GM12891 (cell line): ENCODE results near the gene FAM171A2.
A peak's percentile ranks its signal among the peaks of the same experiment; 100 is the strongest.

Experiments
- DNase-seq: peaks from one replicate; pipeline ENCODE4 v3.0.0; 2011; ENCODE audit warnings: low spot score; ENCODE audit not compliant: insufficient read length
- FAIRE-seq: peaks from 2 replicates; lab custom pipeline; 2011; peaks lifted over from hg19 to GRCh38; lab: Jason Lieb, UNC
- PAX5 ChIP-seq: IDR thresholded peaks from 2 replicates; pipeline ENCODE4 v1.6.1; 2011; ENCODE audit warnings: low read length, moderate library complexity, mild to moderate bottlenecking; ENCODE audit not compliant: insufficient read depth, severe bottlenecking
- POLR2A ChIP-seq: IDR thresholded peaks from 2 replicates; pipeline ENCODE4 v1.6.1; 2011; ENCODE audit warnings: low read depth, low read length, control low read depth
- POLR2AphosphoS5 ChIP-seq: IDR thresholded peaks from 2 replicates; pipeline ENCODE4 v1.6.1; 2011; ENCODE audit warnings: low read depth, low read length, control low read depth
- POU2F2 ChIP-seq: IDR thresholded peaks from 2 replicates; pipeline ENCODE4 v1.6.1; 2011; ENCODE audit warnings: low read depth, mild to moderate bottlenecking, control low read depth, low read length, moderate library complexity
- SPI1 ChIP-seq: IDR thresholded peaks from 2 replicates; pipeline ENCODE4 v1.6.1; 2011; ENCODE audit warnings: low read depth, low read length, control low read depth
- TAF1 ChIP-seq: IDR thresholded peaks from 2 replicates; pipeline ENCODE4 v1.6.1; 2011; ENCODE audit warnings: low read depth, low read length, control low read depth

The FAM171A2 gene

GRCh38 chr17:44321246-44322120, 42.2 kb downstream of the FAM171A2 start:
- TF ChIP-seq SPI1 (no peak), POLR2A (no peak), PAX5 (no peak), TAF1 (no peak), POLR2AphosphoS5 (no peak), POU2F2 (no peak)
- FAIRE-seq = no peak
- DNase-seq = no peak

- FAIRE-seq (no peak), DNase-seq (no peak)
- TF ChIP-seq SPI1 (no peak), POU2F2 (no peak), POLR2AphosphoS5 (no peak), PAX5 (no peak), TAF1 (no peak), POLR2A (no peak)
Measured at GRCh38 chr17:44320066-44320465, 43.6 kb downstream of the FAM171A2 start.

- DNase-seq (no peak), FAIRE-seq (no peak)
Measured at GRCh38 chr17:44318077-44318892, 45.4 kb downstream of the FAM171A2 start.

GRCh38 chr17:44317545-44317944, 46.1 kb downstream of the FAM171A2 start:
- no peak for DNase-seq
- TF ChIP-seq POLR2AphosphoS5 (no peak), SPI1 (no peak), TAF1 (no peak), POU2F2 (no peak)
- FAIRE-seq = no peak

More at GRCh38 chr17:44318077-44318892, 45.4 kb downstream of the FAM171A2 start:
- no peak for TF ChIP-seq POLR2A
- TF ChIP-seq POLR2AphosphoS5 = 0 out of 2 replicates have a peak, but pooled peaks have one; percentile 9
- TF ChIP-seq POU2F2 = no peak
- TF ChIP-seq SPI1 = no peak

GRCh38 chr17:44315760-44316731, 47.6 kb downstream of the FAM171A2 start:
- TF ChIP-seq SPI1 (no peak), POLR2A (no peak), POLR2AphosphoS5 (no peak), TAF1 (no peak), PAX5 (no peak), POU2F2 (no peak)
- FAIRE-seq (peak; percentile 50), DNase-seq (no peak)

GRCh38 chr17:44314869-44315661, 48.6 kb downstream of the FAM171A2 start:
- TF ChIP-seq PAX5 (no peak), POU2F2 (no peak), POLR2A (no peak)
- DNase-seq = peak; percentile 83
- FAIRE-seq = peak; percentile 90

- no peak for DNase-seq
- no peak for FAIRE-seq
- TF ChIP-seq SPI1 (no peak), POU2F2 (no peak), PAX5 (no peak), TAF1 (no peak), POLR2AphosphoS5 (no peak)
Measured at GRCh38 chr17:44314524-44314868, 49.2 kb downstream of the FAM171A2 start.

GRCh38 chr17:44314031-44314430, 49.6 kb downstream of the FAM171A2 start:
- DNase-seq (no peak), FAIRE-seq (no peak)
- no peak for TF ChIP-seq POU2F2
- TF ChIP-seq POLR2A = no peak
- no peak for TF ChIP-seq POLR2AphosphoS5
- no peak for TF ChIP-seq TAF1
- TF ChIP-seq PAX5 = no peak
- no peak for TF ChIP-seq SPI1
